ENCODE data around the gene BAD.

BAD gene

DNA sequence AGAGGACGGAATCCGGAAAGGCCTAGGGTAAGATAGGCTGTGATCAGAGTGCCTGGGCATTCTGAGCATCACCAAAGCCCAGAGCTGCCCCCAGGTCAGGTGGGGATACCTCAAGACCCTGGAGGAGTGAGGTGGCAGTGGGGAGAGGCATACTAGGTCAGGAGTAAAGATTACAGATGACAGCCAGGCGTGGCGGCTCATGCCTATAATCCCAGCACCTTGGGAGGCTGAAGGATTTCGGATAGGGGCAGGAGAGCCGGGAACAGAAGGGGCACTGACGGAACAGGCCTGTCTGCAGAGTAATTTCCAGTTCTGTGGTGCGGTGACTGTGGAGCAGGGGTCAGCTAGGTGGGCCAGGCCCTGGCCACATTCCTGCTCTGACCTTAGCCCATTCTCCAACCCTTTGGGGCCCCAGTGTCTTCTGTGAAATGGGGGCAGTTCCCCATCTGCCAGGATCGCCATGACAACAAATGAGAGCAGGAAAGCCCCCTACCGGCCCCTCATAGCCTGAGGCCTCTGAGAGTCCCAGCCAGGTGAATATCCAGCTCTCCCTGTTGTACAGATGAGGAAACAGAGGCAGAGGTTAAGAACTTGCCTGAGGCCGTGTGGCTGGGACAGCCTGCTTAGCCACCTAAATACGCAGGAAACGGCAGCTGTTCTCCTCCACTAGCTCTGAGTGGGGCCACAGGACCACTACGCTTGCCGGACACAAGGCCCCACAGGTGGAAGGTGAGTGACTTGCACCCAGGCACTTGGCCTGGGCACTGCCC is 9.2 kb downstream of the BAD start:
- DNase-seq, result no peak

DNA sequence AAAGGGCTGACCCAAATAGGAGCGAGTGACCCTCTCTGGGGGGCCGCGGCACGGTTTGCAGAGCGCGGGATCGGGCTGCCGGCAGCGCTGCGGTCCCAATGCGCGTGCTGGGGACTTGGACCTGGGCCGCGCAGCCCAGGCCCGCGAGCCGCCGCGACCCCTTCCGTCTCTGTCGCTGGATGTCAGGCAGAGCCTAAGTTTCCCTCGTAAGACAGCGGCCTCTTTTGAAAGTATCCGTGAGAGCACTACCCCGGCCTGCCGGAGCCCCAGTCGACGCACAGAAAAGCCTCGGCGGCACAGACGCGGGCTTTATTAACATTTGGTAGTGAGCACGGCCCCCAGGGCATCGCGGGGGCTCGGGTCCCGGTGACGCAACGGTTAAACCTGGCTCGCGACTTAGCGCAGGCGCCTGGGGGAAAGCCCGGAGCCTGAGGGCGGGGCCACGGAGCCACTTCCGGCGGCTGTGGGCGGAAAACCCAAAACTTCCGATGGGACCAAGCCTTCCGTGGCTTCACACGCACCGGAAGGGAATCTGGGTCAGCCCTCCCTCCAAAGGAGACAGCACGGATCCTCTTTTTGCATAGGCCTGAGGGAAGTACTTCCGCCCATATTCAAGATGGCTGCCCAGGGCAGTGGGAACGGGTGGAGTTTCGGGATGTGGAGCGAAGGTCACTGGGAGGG is 14.8 kb downstream of the BAD start:
- DNase-seq, result peak; percentile 98

GRCh38 chr11:64268893-64269539 is 15.4 kb downstream of the BAD start:
- DNase-seq, result peak; percentile 38

DNA sequence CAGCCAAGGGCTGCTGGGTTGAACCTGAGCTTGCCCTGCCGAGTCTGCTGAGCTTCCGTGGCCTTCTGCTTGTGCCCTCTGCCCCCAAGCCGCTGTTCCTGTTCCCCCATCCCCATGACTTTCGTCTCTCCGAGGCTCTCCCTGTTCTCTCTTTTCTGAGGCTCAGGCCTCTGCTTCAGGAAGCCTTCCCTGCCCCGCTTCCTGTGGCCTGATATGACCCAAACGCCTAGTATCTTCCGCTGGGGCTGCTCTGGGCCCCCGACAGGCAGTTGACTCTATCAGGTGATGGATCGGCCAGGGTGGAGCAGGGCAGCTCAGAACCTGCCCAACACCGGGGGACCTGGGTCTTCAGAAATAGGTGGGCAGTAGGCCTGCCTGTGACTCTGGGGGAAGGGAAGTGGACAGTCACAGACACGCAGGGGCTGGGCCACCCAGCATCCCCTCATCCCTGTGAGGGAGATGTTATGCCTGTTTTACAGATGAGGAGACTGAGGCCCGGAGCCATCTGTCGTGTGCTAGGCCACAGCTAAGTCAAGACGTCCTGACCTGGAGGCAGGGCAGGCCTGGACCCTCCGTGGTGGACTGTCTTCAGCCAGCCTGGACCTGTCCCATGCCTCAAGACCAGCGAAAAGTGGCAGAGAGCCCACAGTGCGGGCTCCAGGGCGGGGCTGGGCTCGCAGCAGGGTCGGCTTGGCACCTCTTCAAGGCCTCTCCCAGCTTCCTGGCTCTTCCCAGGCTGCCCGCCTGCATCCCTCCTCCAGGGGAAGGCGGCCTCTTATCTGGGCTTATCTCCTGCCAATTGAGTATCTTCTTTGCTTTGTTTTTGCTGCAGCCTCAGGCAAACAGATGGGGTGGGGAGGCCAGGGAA is 16.2 kb downstream of the BAD start:
- DNase-seq, result no peak

DNA sequence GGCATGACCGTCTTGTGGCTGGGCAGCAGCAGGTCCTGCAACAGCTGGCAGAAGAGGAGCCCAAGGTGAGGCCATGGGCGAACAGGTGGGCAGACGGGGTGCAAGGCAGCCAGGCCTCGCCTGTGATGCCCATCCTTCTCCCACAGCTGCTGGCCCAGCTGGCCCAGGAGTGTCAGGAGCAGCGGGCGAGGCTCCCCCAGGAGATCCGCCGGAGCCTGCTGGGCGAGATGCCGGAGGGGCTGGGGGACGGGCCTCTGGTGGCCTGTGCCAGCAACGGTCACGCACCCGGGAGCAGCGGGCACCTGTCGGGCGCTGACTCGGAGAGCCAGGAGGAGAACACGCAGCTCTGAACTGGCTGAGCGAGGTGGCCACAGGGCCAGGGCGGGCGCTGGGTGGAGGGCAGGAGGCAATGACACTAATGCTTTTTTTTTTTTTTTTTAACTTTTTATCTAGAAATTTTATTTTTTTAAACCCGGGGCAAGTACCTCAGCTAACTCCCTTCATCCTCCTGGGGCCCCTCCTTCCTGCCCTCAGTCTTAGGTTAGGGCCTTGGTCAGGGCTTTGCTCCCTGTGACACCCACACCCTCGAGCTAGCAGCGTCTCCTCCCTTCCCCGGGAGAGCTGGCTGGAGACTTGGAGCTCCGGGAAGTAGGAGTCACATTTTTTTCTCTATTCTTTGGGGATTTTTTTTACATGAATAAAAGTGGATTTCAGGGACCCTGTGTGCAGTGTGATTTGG is 17.1 kb downstream of the BAD start:
- DNase-seq, result no peak

DNA sequence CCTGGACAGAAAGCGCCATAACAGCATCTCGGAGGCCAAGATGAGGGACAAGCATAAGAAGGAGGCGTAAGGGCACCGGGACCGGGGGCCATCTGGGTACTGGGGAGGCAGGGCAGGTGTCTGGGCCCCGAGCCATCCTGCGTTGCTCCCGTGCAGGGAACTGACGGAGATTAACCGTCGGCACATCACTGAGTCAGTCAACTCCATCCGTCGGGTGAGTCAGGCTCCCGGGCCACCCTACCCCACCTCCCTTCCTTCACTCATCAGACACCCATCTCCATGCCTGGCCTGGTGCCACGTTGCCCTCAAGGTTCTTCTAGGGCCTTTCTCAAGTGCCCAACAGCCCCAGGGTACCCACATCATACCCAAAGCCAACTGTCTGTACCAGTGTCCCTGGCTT is 18.1 kb downstream of the BAD start:
- no peak for DNase-seq

DNA sequence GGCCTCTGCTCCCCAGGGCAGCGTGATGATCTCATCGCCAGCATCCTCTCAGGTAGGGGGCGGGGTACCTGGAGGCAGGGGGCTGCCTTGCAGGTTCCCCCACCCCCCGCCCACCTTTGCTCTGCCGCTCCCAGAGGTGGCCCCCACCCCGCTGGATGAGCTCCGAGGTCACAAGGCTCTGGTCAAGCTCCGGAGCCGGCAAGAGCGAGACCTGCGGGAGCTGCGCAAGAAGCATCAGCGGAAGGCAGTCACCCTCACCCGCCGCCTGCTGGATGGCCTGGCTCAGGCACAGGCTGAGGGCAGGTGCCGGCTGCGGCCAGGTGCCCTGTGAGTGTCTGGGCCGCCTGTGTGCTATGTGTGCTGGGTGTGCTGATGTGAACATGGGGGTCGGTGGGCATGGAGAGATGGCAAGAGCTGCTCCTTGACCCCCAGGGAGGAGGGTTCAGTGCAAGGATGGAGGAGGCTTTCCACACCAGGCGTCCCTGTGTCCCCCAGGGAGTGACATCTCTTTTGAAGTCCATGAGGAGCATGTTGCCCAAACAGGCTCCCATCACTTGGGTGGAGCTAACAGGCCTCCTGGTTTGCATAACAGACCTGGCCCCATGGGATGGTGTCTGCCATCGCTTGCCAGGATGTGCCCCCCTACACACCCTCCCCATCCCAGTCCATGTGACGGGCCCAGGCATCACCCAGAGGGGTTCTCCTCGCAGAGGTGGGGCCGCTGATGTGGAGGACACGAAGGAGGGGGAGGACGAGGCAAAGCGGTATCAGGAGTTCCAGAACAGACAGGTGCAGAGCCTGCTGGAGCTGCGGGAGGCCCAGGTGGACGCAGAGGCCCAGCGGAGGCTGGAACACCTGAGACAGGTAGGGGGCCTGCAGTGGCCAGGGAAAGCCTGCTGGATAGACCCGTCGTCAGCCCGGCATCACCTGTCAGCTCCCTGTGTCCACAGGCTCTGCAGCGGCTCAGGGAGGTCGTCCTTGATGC is 19.0 kb downstream of the BAD start:
- DNase-seq, result no peak

GRCh38 chr11:64264371-64264852 is 20.1 kb downstream of the BAD start:
- no peak for DNase-seq

- no peak for DNase-seq
Observed at GRCh38 chr11:64263947-64264317, 20.5 kb downstream of the BAD start.

- DNase-seq, result no peak
Observed at GRCh38 chr11:64263021-64263946, 21.2 kb downstream of the BAD start.

DNA sequence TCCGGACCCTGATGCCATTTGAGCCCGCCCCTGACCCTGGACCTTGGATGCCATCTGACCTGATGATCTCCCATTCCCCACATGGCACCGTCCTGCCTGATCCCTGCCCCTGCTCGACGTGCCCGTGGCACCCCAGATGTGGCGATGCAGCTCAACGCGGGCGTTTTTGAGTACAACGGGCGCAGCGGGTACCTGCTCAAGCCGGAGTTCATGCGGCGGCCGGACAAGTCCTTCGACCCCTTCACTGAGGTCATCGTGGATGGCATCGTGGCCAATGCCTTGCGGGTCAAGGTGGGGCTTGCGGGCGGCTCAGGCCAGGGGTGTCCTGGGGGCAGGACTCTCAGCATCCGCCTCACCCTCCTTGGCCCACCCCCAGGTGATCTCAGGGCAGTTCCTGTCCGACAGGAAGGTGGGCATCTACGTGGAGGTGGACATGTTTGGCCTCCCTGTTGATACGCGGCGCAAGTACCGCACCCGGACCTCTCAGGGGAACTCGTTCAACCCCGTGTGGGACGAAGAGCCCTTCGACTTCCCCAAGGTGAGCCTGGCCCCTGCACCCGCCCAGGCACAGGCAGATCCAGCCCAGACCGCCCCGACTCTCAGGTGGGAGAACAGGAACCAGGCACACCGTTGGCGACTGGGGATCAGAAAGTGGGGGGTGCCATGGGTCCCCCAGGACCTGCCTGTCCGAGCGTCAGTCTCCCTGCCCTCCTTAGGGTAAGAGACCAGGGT is 22.0 kb downstream of the BAD start:
- no peak for DNase-seq

- no peak for DNase-seq
Observed at GRCh38 chr11:64261556-64262080, 22.8 kb downstream of the BAD start.

GRCh38 chr11:64260147-64260708 is 24.2 kb downstream of the BAD start:
- DNase-seq, result no peak

DNA sequence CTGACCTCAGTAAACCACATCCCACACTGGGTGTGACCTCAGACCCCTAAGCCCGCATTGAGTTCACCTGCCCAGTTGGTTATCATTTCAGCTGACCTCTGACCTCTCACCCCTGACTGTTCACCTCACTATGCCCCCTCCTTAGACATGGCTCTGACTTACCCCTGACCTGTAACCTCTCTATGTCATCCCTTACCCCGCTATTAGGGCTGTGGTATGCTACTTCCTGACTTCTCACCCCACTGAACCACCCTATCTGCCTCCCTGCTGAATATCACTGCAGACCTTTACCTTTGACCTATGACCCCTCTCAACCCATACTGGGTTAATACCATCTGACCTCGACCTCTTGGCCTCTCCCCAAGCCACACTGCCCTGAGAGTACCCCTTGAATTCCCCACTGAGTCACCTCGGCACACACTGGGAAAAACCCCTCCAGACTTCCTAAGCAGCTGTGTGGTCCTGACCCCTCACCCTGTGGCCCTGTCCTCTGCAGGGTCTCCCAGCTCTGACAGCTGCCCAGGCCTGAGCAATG is 24.9 kb downstream of the BAD start:
- no peak for DNase-seq

DNA sequence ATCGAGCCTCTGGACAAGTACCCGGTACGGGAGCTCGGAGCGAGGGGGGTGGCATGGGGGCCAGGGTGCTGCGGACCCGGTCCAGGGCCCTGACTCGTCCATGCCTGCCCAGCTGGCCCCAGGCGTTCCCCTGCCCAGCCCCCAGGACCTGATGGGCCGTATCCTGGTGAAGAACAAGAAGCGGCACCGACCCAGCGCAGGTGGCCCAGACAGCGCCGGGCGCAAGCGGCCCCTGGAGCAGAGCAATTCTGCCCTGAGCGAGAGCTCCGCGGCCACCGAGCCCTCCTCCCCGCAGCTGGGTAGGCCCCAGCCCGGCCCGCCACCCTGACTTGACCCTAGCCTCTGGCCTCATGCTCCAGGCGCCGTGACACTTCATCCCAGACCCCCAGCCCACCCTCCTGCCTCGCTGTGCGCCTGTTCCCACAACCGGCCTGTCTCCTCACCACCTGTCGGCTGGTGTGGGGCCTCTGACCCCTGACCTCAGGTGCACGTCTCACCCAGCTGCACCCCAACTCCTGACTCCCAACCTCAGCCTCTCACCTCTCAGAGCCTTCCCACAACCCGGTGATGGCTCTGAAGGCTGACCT is 25.4 kb downstream of the BAD start:
- no peak for DNase-seq

GRCh38 chr11:64258356-64258755 is 26.1 kb downstream of the BAD start:
- no peak for DNase-seq

DNA sequence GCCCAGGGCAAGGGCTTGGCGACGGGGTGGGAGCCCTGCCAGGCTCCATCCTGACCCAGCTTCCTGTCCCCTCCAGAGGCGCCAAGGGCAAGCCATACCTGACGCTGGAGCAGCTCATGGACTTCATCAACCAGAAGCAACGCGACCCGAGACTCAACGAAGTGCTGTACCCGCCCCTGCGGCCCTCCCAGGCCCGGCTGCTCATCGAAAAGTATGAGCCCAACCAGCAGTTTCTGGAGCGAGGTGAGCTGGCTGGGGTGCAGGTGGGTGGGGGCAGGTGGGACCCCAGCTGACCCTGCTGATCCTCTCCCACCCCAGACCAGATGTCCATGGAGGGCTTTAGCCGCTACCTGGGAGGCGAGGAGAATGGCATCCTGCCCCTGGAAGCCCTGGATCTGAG is 28.2 kb downstream of the BAD start:
- DNase-seq, result no peak
